ENCODE data around the gene UTP20.
"Not testable (repeated sequence)": the region's sequence is repeated elsewhere in the genome, so short reads cannot be mapped to it uniquely, and the experiment has no call there.

Gene UTP20

GRCh38 chr12:101328917-101329316, 49.0 kb downstream of the UTP20 start:
- DNase-seq = no peak

GRCh38 chr12:101330631-101331030, 50.7 kb downstream of the UTP20 start:
- DNase-seq = no peak

GRCh38 chr12:101336437-101336836, 56.5 kb downstream of the UTP20 start:
- DNase-seq = no peak

GRCh38 chr12:101338087-101338486, 58.2 kb downstream of the UTP20 start:
- DNase-seq = no peak

GRCh38 chr12:101343893-101344292, 64.0 kb downstream of the UTP20 start:
- DNase-seq = no peak

- DNase-seq = no peak
These were observed 71.8 kb downstream of the UTP20 start for GRCh38 chr12:101351682-101352081.

- DNase-seq = no peak
These were observed 76.9 kb downstream of the UTP20 start for GRCh38 chr12:101356794-101357193.

GRCh38 chr12:101361455-101361854, 81.5 kb downstream of the UTP20 start:
- no peak for DNase-seq

GRCh38 chr12:101368016-101368415, 88.1 kb downstream of the UTP20 start:
- DNase-seq = no peak

- no peak for DNase-seq
These were observed 92.5 kb downstream of the UTP20 start for GRCh38 chr12:101372431-101372830.

GRCh38 chr12:101375573-101375972, 95.7 kb downstream of the UTP20 start:
- no peak for DNase-seq

GRCh38 chr12:101379149-101379548, 99.2 kb downstream of the UTP20 start:
- no peak for DNase-seq

- DNase-seq = not testable (repeated sequence)
These were observed 111.3 kb downstream of the UTP20 start for GRCh38 chr12:101391181-101391580.

GRCh38 chr12:101407049-101407435, 127.1 kb downstream of the UTP20 start:
- no peak for DNase-seq

GRCh38 chr12:101407436-101408345, 127.8 kb downstream of the UTP20 start, which contains the start of gene ARL1:
Gene ARL1, minus strand, starts transcription at chr12:101407772. Its CDS starts 127 bp downstream, at chr12:101407645.
- peak; percentile 31 for DNase-seq

- not testable (repeated sequence) for DNase-seq
These were observed 130.3 kb downstream of the UTP20 start for GRCh38 chr12:101410169-101410568.

- peak; percentile 5 for DNase-seq
These were observed 134.7 kb downstream of the UTP20 start for GRCh38 chr12:101414533-101415119.

- no peak for DNase-seq
These were observed 135.3 kb downstream of the UTP20 start for GRCh38 chr12:101415228-101415627.

- not testable (repeated sequence) for DNase-seq
These were observed 142.2 kb downstream of the UTP20 start for GRCh38 chr12:101422066-101422465.

- no peak for DNase-seq
These were observed 144.7 kb downstream of the UTP20 start for GRCh38 chr12:101424620-101425019.

GRCh38 chr12:101430456-101430855, 150.6 kb downstream of the UTP20 start:
- DNase-seq = no peak

GRCh38 chr12:101436136-101436535, 156.2 kb downstream of the UTP20 start:
- no peak for DNase-seq

Data from SIG-M5 (cell line).